Chondrocyte (in vitro differentiated cells): Measurements from ENCODE around the gene EXOC3L2. TPM values are rescaled to one million over a fixed set of nuclear protein-coding genes. Genes with fewer than 3 reads are reported as not detected.
"Not testable (repeated sequence)": the region's sequence is repeated elsewhere in the genome, so short reads cannot be mapped to it uniquely, and the experiment has no call there.

ENCODE experiments used
- DNase-seq: peaks from one replicate; pipeline ENCODE4 v3.0.0; 2021; ENCODE audit warnings: mixed read lengths, low spot score
- H3K27ac Mint-ChIP-seq: one replicate; pipeline ENCODE4 v1.8.0; 2021; ENCODE audit warnings: mild to moderate bottlenecking, moderate library complexity, mixed read lengths; ENCODE audit not compliant: unreplicated experiment
- H3K27me3 Mint-ChIP-seq: 2 replicates; pipeline ENCODE4 v1.8.0; 2021; ENCODE audit warnings: low read depth, mixed read lengths
- H3K36me3 Mint-ChIP-seq: 2 replicates; pipeline ENCODE4 v1.8.0; 2021; ENCODE audit warnings: low read depth, mixed read lengths
- H3K4me1 Mint-ChIP-seq: 2 replicates; pipeline ENCODE4 v1.8.0; 2021; ENCODE audit warnings: low read depth, mild to moderate bottlenecking, mixed read lengths
- H3K4me3 Mint-ChIP-seq: one replicate; pipeline ENCODE4 v1.8.0; 2021; ENCODE audit warnings: mild to moderate bottlenecking, moderate library complexity, mixed read lengths; ENCODE audit not compliant: unreplicated experiment
- H3K9me3 Mint-ChIP-seq: 2 replicates; pipeline ENCODE4 v1.8.0; 2021; ENCODE audit warnings: low read depth, mixed read lengths
- CTCF ChIP-seq: fragments of 200-600 bp; sonication (generic); IDR thresholded peaks from 2 replicates; pipeline ENCODE4 v1.5.0; 2021; ENCODE audit warnings: antibody characterized with exemption, mild to moderate bottlenecking, moderate library complexity
- total RNA-seq: library from RNA; stranded (reverse); gene quantifications from 3 replicates; pipeline ENCODE4 v1.2.1, GENCODE V29; 2021

The EXOC3L2 gene
- total RNA-seq, 1 donor from 2014 or later, result 0.37 TPM

GRCh38 chr19:45275370-45275971 is 30.3 kb upstream of the EXOC3L2 start:
- Mint-ChIP-seq H3K36me3 (peaks cover 28% of the 10 kb centered on the region), H3K27me3 (no peaks in the 10 kb centered on the region), H3K27ac (no peak overlapping the region), H3K4me1 (peaks cover 3% of the 10 kb centered on the region), H3K4me3 (no peak overlapping the region), H3K9me3 (no peaks in the 10 kb centered on the region)
- DNase-seq, result no peak
- TF ChIP-seq CTCF, result no peak

GRCh38 chr19:45273521-45273855 is 28.3 kb upstream of the EXOC3L2 start:
- TF ChIP-seq CTCF, result no peak
- no peak for DNase-seq
- H3K4me3 Mint-ChIP-seq, result no peak overlapping the region
- peaks cover 3% of the 10 kb centered on the region for H3K4me1 Mint-ChIP-seq
- no peaks in the 10 kb centered on the region for H3K9me3 Mint-ChIP-seq
- H3K27ac Mint-ChIP-seq, result no peak overlapping the region
- H3K27me3 Mint-ChIP-seq, result no peaks in the 10 kb centered on the region
- H3K36me3 Mint-ChIP-seq, result peaks cover 25% of the 10 kb centered on the region

GRCh38 chr19:45271735-45272108 is 26.5 kb upstream of the EXOC3L2 start:
- no peak overlapping the region for H3K27ac Mint-ChIP-seq
- DNase-seq, result no peak
- H3K4me3 Mint-ChIP-seq, result no peak overlapping the region
- H3K36me3 Mint-ChIP-seq, result peaks cover 25% of the 10 kb centered on the region
- no peaks in the 10 kb centered on the region for H3K9me3 Mint-ChIP-seq
- H3K27me3 Mint-ChIP-seq, result no peaks in the 10 kb centered on the region
- TF ChIP-seq CTCF, result no peak
- peaks cover 3% of the 10 kb centered on the region for H3K4me1 Mint-ChIP-seq

GRCh38 chr19:45271098-45271734 is 26.0 kb upstream of the EXOC3L2 start:
- Mint-ChIP-seq H3K4me1 (peaks cover 1% of the 10 kb centered on the region), H3K27ac (no peak overlapping the region), H3K36me3 (peaks cover 25% of the 10 kb centered on the region), H3K4me3 (no peak overlapping the region), H3K27me3 (no peaks in the 10 kb centered on the region), H3K9me3 (no peaks in the 10 kb centered on the region)
- no peak for TF ChIP-seq CTCF
- DNase-seq, result no peak

GRCh38 chr19:45269939-45270338 is 24.7 kb upstream of the EXOC3L2 start:
- not testable (repeated sequence) for H3K4me1 Mint-ChIP-seq, H3K9me3 Mint-ChIP-seq, H3K4me3 Mint-ChIP-seq, DNase-seq, H3K27me3 Mint-ChIP-seq, H3K27ac Mint-ChIP-seq
- H3K36me3 Mint-ChIP-seq, result peaks cover 30% of the 10 kb centered on the region

- H3K27ac Mint-ChIP-seq, result no peak overlapping the region
- H3K4me3 Mint-ChIP-seq, result no peak overlapping the region
- H3K9me3 Mint-ChIP-seq, result no peaks in the 10 kb centered on the region
- no peak for DNase-seq
- no peak for TF ChIP-seq CTCF
- no peaks in the 10 kb centered on the region for H3K4me1 Mint-ChIP-seq
- H3K27me3 Mint-ChIP-seq, result no peaks in the 10 kb centered on the region
- H3K36me3 Mint-ChIP-seq, result peaks cover 22% of the 10 kb centered on the region
Observed at GRCh38 chr19:45267296-45267695, 22.1 kb upstream of the EXOC3L2 start.
